GM23248 (cell line): Measurements from ENCODE around the gene PLD2.

Source experiments
- EZH2 ChIP-seq: fragments of 200-600 bp; sonication (generic); IDR thresholded peaks from 2 replicates; pipeline ENCODE4 v1.6.1; 2018; ENCODE audit warnings: antibody characterized with exemption, mild to moderate bottlenecking; ENCODE audit not compliant: insufficient read depth, poor library complexity, severe bottlenecking
- EZH2phosphoT487 ChIP-seq: fragments of 200-600 bp; sonication (generic); IDR thresholded peaks from 2 replicates; pipeline ENCODE4 v1.6.1; 2018; ENCODE audit warnings: antibody characterized with exemption, moderate library complexity, mild to moderate bottlenecking, low read depth; ENCODE audit not compliant: insufficient read depth

DNA sequence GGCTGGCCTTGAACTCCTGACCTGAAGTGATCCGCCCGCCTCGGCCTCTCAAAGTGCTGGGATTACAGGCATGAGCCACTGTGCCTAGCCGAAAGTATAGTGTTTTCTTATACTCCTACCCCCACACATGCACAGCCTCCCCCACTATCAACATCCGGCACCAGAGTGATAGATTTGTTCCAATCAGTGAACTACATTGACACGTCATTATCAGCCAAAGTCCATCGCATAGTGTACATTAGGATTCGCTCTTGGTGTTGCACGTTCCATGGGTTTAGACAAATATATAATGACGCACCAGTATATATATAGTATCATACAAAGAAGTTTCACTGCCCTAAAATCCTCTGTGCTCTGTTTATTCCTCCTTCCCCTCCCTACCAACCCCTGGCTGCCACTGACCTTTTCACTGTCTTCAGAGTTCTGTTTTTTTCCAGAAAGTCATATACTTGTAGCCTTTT is 47.1 kb upstream of the PLD2 start:
- no peak for TF ChIP-seq EZH2
- TF ChIP-seq EZH2phosphoT487, result no peak
